HG02938 (cell line): Measurements from ENCODE around the gene OR7C2.

Experiments used
- ATAC-seq: cut with Tn5 transposase; IDR thresholded peaks from one replicate; pipeline ENCODE4 v1.9.1; 2021; ENCODE audit warnings: mild to moderate bottlenecking, moderate library complexity; ENCODE audit not compliant: unreplicated experiment

The OR7C2 gene

GRCh38 chr19:14978161-14978776 lies 37.0 kb downstream of the OR7C2 start:
- ATAC-seq: no peak

GRCh38 chr19:14979476-14980255 lies 38.4 kb downstream of the OR7C2 start, which contains the start of gene SLC1A6:
TSS of gene SLC1A6 (minus strand) at chr19:14979864. CDS start at chr19:14972910, 6,954 bp downstream.
- no peak for ATAC-seq

- ATAC-seq: no peak
Observed at GRCh38 chr19:14985133-14985532, 43.8 kb downstream of the OR7C2 start.
